ENCODE measurements around the gene TAF6.

- TF ChIP-seq EZH2phosphoT487 (IDR thresholded peaks at IDR 0.05; ENCODE audit: low read depth), result no peak
- no peak for TF ChIP-seq CTCF (IDR thresholded peaks at IDR 0.05; ENCODE audit: low read depth, low read length)
Measured at GRCh38 chr7:100095289-100095688, 23.9 kb downstream of the TAF6 start.

Data from OCI-LY3 (cell line).